Prostate gland (tissue), 2 donors: ENCODE measurements around the gene LOXHD1.

Source experiments
- POLR2AphosphoS5 ChIP-seq: sonication (generic); formaldehyde crosslinking; IDR thresholded peaks from one replicate; pipeline ENCODE4 v1.6.1; 2017; ENCODE audit warnings: antibody characterized with exemption
- TF ChIP-seq, protein P1 (sequence below), 4 experiments: fragments of 200-600 bp in 2 of 4; fragments of 450-650 bp in 2 of 4; sonication (generic) in 2 of 4; IDR thresholded peaks; 1 replicate in 3 of 4; 2 replicates in 1 of 4; pipeline ENCODE4 v1.5.1; 2016 to 2019; ENCODE audit warnings: antibody characterized with exemption in 4 of 4, mild to moderate bottlenecking in 2 of 4, moderate library complexity in 2 of 4

DNA sequence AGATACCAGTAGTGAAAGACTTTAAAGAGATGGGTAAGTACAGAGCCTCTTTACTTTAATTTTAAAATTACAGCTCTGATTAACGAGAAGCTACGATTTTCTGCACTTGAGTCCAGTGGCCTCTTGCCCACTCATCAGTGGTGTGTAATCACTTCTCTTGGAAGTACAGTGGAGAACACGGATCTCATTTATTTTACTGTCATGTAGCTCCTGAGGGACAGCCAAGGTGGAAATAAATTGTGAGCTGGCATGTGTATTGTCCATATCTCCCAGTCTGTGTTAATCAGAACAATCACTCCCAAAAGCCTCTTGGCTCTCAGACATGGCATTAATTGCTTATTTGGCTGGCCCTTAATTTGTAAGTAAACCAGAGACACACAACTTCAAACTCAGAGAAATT lies 69.4 kb downstream of the LOXHD1 start:
- TF ChIP-seq, protein P1, sequence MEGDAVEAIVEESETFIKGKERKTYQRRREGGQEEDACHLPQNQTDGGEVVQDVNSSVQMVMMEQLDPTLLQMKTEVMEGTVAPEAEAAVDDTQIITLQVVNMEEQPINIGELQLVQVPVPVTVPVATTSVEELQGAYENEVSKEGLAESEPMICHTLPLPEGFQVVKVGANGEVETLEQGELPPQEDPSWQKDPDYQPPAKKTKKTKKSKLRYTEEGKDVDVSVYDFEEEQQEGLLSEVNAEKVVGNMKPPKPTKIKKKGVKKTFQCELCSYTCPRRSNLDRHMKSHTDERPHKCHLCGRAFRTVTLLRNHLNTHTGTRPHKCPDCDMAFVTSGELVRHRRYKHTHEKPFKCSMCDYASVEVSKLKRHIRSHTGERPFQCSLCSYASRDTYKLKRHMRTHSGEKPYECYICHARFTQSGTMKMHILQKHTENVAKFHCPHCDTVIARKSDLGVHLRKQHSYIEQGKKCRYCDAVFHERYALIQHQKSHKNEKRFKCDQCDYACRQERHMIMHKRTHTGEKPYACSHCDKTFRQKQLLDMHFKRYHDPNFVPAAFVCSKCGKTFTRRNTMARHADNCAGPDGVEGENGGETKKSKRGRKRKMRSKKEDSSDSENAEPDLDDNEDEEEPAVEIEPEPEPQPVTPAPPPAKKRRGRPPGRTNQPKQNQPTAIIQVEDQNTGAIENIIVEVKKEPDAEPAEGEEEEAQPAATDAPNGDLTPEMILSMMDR (IDR thresholded peaks at IDR 0.05): no peak
- no peak for TF ChIP-seq POLR2AphosphoS5
